ENCODE data around the gene OSBPL3. TPM values are rescaled to one million over a fixed set of nuclear protein-coding genes. Genes with fewer than 3 reads are reported as not detected.

The OSBPL3 gene
- total RNA-seq, 1 experiment from 2014 or later, result 8.6 TPM

GRCh38 chr7:24972166-24972477, 7.9 kb downstream of the OSBPL3 start:
- Histone ChIP-seq H3K79me1 (ENCODE audit: insufficient read depth, low read depth, low read length, poor library complexity, severe bottlenecking) (no peaks in the 10 kb centered on the region), H3K4me1 (ENCODE audit: insufficient read depth, low read length) (peaks cover 7% of the 10 kb centered on the region), H3K9me3 (ENCODE audit: control insufficient read depth, low read depth, low read length) (no peaks in the 10 kb centered on the region), H4K5ac (ENCODE audit: insufficient read length, low read depth, low read length) (no peak overlapping the region), H4K8ac (replicated peaks; ENCODE audit: insufficient read length, low read depth, low read length) (no peak overlapping the region), H2BK120ac (ENCODE audit: low read depth, low read length, poor library complexity, severe bottlenecking) (no peak overlapping the region), H3K9ac (ENCODE audit: extremely low read depth, insufficient read length, low read length) (no peak overlapping the region), H3K23ac (ENCODE audit: insufficient read length, low read depth, low read length) (no peak overlapping the region), H2BK12ac (ENCODE audit: insufficient read length, low read depth, low read length) (no peak overlapping the region), H4K20me1 (ENCODE audit: control insufficient read depth, insufficient read depth, insufficient read length) (no peaks in the 10 kb centered on the region), H3K79me2 (ENCODE audit: insufficient read depth, low read length) (no peaks in the 10 kb centered on the region; the same call in 1 of the 2 replicates), H3K14ac (ENCODE audit: insufficient read depth, low read length) (no peak overlapping the region), H4K91ac (ENCODE audit: insufficient read length, low read depth, low read length) (no peak overlapping the region), H3K4ac (ENCODE audit: low read depth, low read length) (no peak overlapping the region), H3T11ph (ENCODE audit: low read length) (no peak overlapping the region), H3K23me2 (ENCODE audit: insufficient read length, low read depth, low read length, poor library complexity, severe bottlenecking) (no peaks in the 10 kb centered on the region), H2AFZ (ENCODE audit: low read length) (no peak overlapping the region), H2AK5ac (ENCODE audit: insufficient read length, low read length) (no peak overlapping the region), H2BK20ac (ENCODE audit: low read depth, low read length, poor library complexity, severe bottlenecking) (no peak overlapping the region), H3K18ac (ENCODE audit: insufficient read length, low read depth, low read length) (no peak overlapping the region), H2BK5ac (ENCODE audit: insufficient read length, low read length) (no peak overlapping the region), H2BK15ac (ENCODE audit: low read depth, low read length) (no peak overlapping the region), H3K27ac (ENCODE audit: insufficient read length, low read depth, low read length) (no peak overlapping the region), H3K4me2 (ENCODE audit: insufficient read depth, insufficient read length, low read length) (no peak overlapping the region), H3K56ac (ENCODE audit: insufficient read length, low read depth, low read length) (no peak overlapping the region), H3K27me3 (ENCODE audit: insufficient read depth, low read length) (no peaks in the 10 kb centered on the region)
- H3K4me1 Mint-ChIP-seq, result peaks cover 32 to 39% of the 10 kb centered on the region in 2 experiments
- no peak for DNase-seq
- H3K4me3 Mint-ChIP-seq, result no peak overlapping the region
- no CpG with 5 or more reads among the region's 1 CpG for WGBS (ENCODE audit: extremely low coverage, insufficient read length, low lambda C conversion rate)
- H3K27me3 Mint-ChIP-seq (ENCODE audit: low read depth), result no peaks in the 10 kb centered on the region; the same call in 1 of the 2 replicates
- TF ChIP-seq, protein P1, sequence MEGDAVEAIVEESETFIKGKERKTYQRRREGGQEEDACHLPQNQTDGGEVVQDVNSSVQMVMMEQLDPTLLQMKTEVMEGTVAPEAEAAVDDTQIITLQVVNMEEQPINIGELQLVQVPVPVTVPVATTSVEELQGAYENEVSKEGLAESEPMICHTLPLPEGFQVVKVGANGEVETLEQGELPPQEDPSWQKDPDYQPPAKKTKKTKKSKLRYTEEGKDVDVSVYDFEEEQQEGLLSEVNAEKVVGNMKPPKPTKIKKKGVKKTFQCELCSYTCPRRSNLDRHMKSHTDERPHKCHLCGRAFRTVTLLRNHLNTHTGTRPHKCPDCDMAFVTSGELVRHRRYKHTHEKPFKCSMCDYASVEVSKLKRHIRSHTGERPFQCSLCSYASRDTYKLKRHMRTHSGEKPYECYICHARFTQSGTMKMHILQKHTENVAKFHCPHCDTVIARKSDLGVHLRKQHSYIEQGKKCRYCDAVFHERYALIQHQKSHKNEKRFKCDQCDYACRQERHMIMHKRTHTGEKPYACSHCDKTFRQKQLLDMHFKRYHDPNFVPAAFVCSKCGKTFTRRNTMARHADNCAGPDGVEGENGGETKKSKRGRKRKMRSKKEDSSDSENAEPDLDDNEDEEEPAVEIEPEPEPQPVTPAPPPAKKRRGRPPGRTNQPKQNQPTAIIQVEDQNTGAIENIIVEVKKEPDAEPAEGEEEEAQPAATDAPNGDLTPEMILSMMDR (conservative IDR thresholded peaks at IDR 0.05), result no peak
- H3K36me3 Mint-ChIP-seq (ENCODE audit: insufficient read depth in 1 of 3, low read depth in 3 of 3), result no peaks in the 10 kb centered on the region
- H3K27ac Mint-ChIP-seq, result no peak overlapping the region
- H3K9me3 Mint-ChIP-seq, result no peaks in the 10 kb centered on the region

Data from H9 (cell line).